ENCODE data around the gene CAPN13.

DNA sequence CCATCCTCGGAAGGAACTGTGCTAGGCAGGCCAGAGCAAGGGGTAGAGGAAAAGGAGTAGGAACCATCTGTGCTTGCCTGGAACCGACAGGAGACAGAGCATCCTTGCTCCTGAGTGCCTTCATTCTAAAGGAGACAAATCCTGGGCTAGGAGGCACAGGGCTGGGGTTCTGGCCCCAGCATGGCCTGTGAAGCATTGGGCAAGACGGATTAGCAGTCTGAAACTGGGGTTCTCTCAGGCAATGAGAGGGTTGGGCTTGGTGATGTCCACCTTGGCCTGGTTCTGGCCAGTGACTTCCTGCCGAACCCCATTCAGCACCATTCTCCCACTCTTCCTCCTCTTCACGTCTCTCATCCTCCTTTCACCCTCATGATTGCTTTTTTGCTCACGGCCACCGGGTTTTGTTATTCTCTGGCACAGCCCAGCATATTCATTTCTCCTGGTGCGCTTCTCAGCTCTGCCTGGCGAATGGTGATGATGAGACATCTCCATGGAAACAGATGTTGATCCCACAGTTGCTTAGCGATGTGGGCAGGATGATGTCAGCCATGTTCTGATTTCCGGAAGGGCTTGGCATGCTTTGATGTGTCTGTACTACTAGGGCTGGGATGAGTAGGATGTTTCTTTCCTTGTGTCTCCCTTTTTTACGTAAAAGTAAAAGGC is 127.7 kb downstream of the CAPN13 start:
- TF ChIP-seq, protein P1, sequence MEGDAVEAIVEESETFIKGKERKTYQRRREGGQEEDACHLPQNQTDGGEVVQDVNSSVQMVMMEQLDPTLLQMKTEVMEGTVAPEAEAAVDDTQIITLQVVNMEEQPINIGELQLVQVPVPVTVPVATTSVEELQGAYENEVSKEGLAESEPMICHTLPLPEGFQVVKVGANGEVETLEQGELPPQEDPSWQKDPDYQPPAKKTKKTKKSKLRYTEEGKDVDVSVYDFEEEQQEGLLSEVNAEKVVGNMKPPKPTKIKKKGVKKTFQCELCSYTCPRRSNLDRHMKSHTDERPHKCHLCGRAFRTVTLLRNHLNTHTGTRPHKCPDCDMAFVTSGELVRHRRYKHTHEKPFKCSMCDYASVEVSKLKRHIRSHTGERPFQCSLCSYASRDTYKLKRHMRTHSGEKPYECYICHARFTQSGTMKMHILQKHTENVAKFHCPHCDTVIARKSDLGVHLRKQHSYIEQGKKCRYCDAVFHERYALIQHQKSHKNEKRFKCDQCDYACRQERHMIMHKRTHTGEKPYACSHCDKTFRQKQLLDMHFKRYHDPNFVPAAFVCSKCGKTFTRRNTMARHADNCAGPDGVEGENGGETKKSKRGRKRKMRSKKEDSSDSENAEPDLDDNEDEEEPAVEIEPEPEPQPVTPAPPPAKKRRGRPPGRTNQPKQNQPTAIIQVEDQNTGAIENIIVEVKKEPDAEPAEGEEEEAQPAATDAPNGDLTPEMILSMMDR (IDR thresholded peaks at IDR 0.05): no peak
- TF ChIP-seq POLR2AphosphoS5 (IDR thresholded peaks at IDR 0.05; ENCODE audit: low read depth, low read length) (no peak), TCF7L2 (IDR thresholded peaks at IDR 0.05; ENCODE audit: low read depth, low read length) (no peak), SIN3A (IDR thresholded peaks at IDR 0.05; ENCODE audit: borderline replicate concordance, insufficient read depth, low read depth, low read length) (no peak)
- TF ChIP-seq, protein P2, sequence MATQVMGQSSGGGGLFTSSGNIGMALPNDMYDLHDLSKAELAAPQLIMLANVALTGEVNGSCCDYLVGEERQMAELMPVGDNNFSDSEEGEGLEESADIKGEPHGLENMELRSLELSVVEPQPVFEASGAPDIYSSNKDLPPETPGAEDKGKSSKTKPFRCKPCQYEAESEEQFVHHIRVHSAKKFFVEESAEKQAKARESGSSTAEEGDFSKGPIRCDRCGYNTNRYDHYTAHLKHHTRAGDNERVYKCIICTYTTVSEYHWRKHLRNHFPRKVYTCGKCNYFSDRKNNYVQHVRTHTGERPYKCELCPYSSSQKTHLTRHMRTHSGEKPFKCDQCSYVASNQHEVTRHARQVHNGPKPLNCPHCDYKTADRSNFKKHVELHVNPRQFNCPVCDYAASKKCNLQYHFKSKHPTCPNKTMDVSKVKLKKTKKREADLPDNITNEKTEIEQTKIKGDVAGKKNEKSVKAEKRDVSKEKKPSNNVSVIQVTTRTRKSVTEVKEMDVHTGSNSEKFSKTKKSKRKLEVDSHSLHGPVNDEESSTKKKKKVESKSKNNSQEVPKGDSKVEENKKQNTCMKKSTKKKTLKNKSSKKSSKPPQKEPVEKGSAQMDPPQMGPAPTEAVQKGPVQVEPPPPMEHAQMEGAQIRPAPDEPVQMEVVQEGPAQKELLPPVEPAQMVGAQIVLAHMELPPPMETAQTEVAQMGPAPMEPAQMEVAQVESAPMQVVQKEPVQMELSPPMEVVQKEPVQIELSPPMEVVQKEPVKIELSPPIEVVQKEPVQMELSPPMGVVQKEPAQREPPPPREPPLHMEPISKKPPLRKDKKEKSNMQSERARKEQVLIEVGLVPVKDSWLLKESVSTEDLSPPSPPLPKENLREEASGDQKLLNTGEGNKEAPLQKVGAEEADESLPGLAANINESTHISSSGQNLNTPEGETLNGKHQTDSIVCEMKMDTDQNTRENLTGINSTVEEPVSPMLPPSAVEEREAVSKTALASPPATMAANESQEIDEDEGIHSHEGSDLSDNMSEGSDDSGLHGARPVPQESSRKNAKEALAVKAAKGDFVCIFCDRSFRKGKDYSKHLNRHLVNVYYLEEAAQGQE (IDR thresholded peaks at IDR 0.05; ENCODE audit: insufficient read depth in 1 of 2, low read depth in 2 of 2, low read length in 1 of 2): no peak
